B cell (primary cell): ENCODE data around the gene UQCR10. TPM values are rescaled to one million over a fixed set of nuclear protein-coding genes. Genes with fewer than 3 reads are reported as not detected.

Experiments
- ATAC-seq: fragments of 200-7000 bp; cut with Tn5 transposase; one replicate; pipeline ENCODE4 v1.10.0; 2021; ENCODE audit warnings: low read depth, mild to moderate bottlenecking, moderate number of reproducible peaks, moderate library complexity
- CTCF ChIA-PET: fragments of 350-600 bp; sonication (Branson Sonifier 250); formaldehyde crosslinking; loops from one replicate; lab custom pipeline; 2021; ENCODE audit warnings: antibody characterized with exemption, inconsistent platforms; lab: Charles Lee
- POLR2A ChIA-PET: fragments of 350-600 bp; sonication (Branson Sonifier 250); formaldehyde crosslinking; loops from one replicate; lab custom pipeline; 2021; ENCODE audit warnings: antibody characterized with exemption; lab: Charles Lee
- DNase-seq: peaks from one replicate; pipeline ENCODE4 v3.0.0; 2013
- H2AFZ ChIP-seq: 2 replicates; pipeline ENCODE4 v1.6.1; 2012; ENCODE audit warnings: mild to moderate bottlenecking, low read depth, low read length; ENCODE audit not compliant: insufficient read depth, poor library complexity, severe bottlenecking
- H3K27ac ChIP-seq, 2 donors: 1 replicate in 1 of 2; 2 replicates in 1 of 2; pipeline ENCODE4 v1.5.1; 2012 to 2013; ENCODE audit warnings: low read length in 2 of 2, mild to moderate bottlenecking in 2 of 2, moderate library complexity in 1 of 2
- H3K27me3 ChIP-seq, 4 experiments: fragments of 200-600 bp in 1 of 4; sonication (generic) in 1 of 4; replicated peaks in 1 of 4; 1 replicate in 2 of 4; 2 replicates in 2 of 4; pipeline versions ENCODE4 v1.6.1 to v1.7.0; 2013 to 2016; ENCODE audit warnings: low read length in 3 of 4, mild to moderate bottlenecking in 2 of 4, mixed read lengths in 1 of 4, moderate library complexity in 1 of 4; ENCODE audit not compliant: insufficient read depth in 4 of 4, control insufficient read depth in 3 of 4; ENCODE audit errors: control extremely low read depth in 1 of 4
- H3K36me3 ChIP-seq, 2 experiments: replicated peaks in 1 of 2; 1 replicate in 1 of 2; 2 replicates in 1 of 2; pipeline versions ENCODE4 v1.6.1 to v1.7.1; 2013; ENCODE audit warnings: low read length in 1 of 2; ENCODE audit not compliant: insufficient read depth in 2 of 2, control insufficient read depth in 1 of 2; ENCODE audit errors: control extremely low read depth in 1 of 2, extremely low read depth in 1 of 2
- H3K4me1 ChIP-seq, 2 donors: fragments of 200-600 bp in 1 of 2; sonication (generic) in 1 of 2; 1 replicate in 1 of 2; 2 replicates in 1 of 2; pipeline versions ENCODE4 v1.5.1 to v1.6.1; 2013 to 2017; ENCODE audit warnings: low read length in 2 of 2; ENCODE audit not compliant: control insufficient read depth in 2 of 2, insufficient read depth in 2 of 2
- H3K4me2 ChIP-seq: replicated peaks from 2 replicates; pipeline ENCODE3; 2012; ENCODE audit warnings: mild to moderate bottlenecking, low read depth, low read length; ENCODE audit not compliant: poor library complexity, severe bottlenecking
- H3K4me3 ChIP-seq, 5 experiments: fragments of 200-600 bp in 1 of 5; sonication (generic) in 1 of 5; 1 replicate in 3 of 5; 2 replicates in 2 of 5; pipeline versions ENCODE4 v1.5.1 to v1.7.0; 2011 to 2016; ENCODE audit warnings: low read length in 4 of 5, mild to moderate bottlenecking in 4 of 5, low read depth in 2 of 5, control low read depth in 1 of 5, moderate library complexity in 1 of 5; ENCODE audit not compliant: insufficient read depth in 1 of 5; ENCODE audit errors: control extremely low read depth in 1 of 5, extremely low read depth in 1 of 5
- H3K79me2 ChIP-seq: fragments of 200-600 bp; sonication (generic); one replicate; pipeline ENCODE4 v1.6.0; 2016; ENCODE audit warnings: low read length; ENCODE audit not compliant: control insufficient read depth, insufficient read depth
- H3K9ac ChIP-seq: fragments of 200-600 bp; sonication (generic); 2 replicates; pipeline ENCODE4 v1.6.1; 2017; ENCODE audit warnings: mild to moderate bottlenecking, low read length, moderate library complexity
- H3K9me3 ChIP-seq, 3 donors: one replicate each; pipeline versions ENCODE4 v1.6.1 to v1.7.1; 2013; ENCODE audit warnings: low read length in 2 of 3; ENCODE audit not compliant: control insufficient read depth in 2 of 3, insufficient read depth in 1 of 3; ENCODE audit errors: control extremely low read depth in 1 of 3
- H4K20me1 ChIP-seq: 2 replicates; pipeline ENCODE4 v1.6.0; 2012; ENCODE audit warnings: mild to moderate bottlenecking, low read length; ENCODE audit not compliant: insufficient read depth, control insufficient read depth, poor library complexity, severe bottlenecking
- H3K27ac Mint-ChIP-seq: one replicate; pipeline ENCODE4 v1.8.0; 2021; ENCODE audit warnings: mixed read lengths
- H3K27me3 Mint-ChIP-seq: one replicate; pipeline ENCODE4 v1.8.0; 2021; ENCODE audit warnings: mixed read lengths
- H3K4me1 Mint-ChIP-seq: one replicate; pipeline ENCODE4 v1.8.0; 2021; ENCODE audit warnings: mixed read lengths
- H3K4me3 Mint-ChIP-seq: one replicate; pipeline ENCODE4 v1.8.0; 2021; ENCODE audit warnings: mixed read lengths
- H3K9me3 Mint-ChIP-seq: one replicate; pipeline ENCODE4 v1.8.0; 2022; ENCODE audit warnings: mixed read lengths; ENCODE audit not compliant: insufficient read depth
- EZH2 ChIP-seq: IDR thresholded peaks from 2 replicates; pipeline ENCODE4 v1.6.1; 2012; ENCODE audit warnings: borderline replicate concordance, low read depth, mild to moderate bottlenecking, moderate library complexity, low read length; ENCODE audit not compliant: insufficient read depth, poor library complexity, severe bottlenecking
- WGBS: methylation state at CpG from one replicate; pipeline ENCODE4 v1.1.5; 2013; ENCODE audit warnings: missing lambda C conversion rate; ENCODE audit not compliant: insufficient coverage; 5-methylcytosine and 5-hydroxymethylcytosine counted together
- intact Hi-C: fragments of 100-400 bp; cut with micrococcal nuclease; formaldehyde crosslinking; loops from one replicate; pipeline ENCODE4 v1.10.0; 2022
- polyA plus RNA-seq: library from polyadenylated mRNA; depleted of rRNA; stranded (reverse); fragments of >200 nt; gene quantifications from 2 replicates; pipeline ENCODE4 v1.2.3, GENCODE V29; 2012
- total RNA-seq, 2 donors: library from RNA; stranded (reverse); fragments of 120-200 nt in 1 of 2; gene quantifications; 1 replicate in 1 of 2; 2 replicates in 1 of 2; pipeline versions ENCODE4 v1.2.3 to v1.2.4, GENCODE V29; 2013 to 2022
- TF ChIP-seq, protein P1 (sequence below): fragments of 200-600 bp; IDR thresholded peaks from one replicate; pipeline ENCODE4 v1.8.0; 2022; ENCODE audit warnings: antibody characterized with exemption, mild to moderate bottlenecking

UQCR10 gene
- total and polyA plus RNA-seq, 2 donors (not counting 1 experiment from before 2014, with no cell fraction given): 41.0 to 67.6 TPM

DNA sequence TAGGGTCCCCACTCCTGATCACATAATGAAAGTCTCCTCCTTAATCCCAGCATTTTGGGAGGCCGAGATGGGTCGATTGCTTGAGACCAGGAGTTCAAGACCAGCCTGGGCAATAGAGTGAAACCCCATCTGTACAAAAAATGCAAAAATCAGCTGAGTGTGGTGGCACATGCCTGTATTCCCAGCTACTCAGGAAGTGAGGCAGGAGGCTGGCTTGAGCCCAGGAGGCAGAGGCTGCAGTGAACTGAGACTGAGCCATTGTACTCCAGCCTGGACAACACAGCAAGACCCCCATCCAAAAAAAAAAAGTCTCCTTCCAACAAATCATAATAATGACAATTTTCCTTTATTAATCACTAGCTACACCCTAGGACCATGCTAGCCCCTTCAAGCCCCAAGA, 15.5 kb upstream of the UQCR10 start:
- no peak for ATAC-seq
- H3K27me3 ChIP-seq: no peaks in the 10 kb centered on the region
- POLR2A ChIA-PET: no interaction called here
- no peak for DNase-seq
- no peak overlapping the region for H3K27ac Mint-ChIP-seq
- no peaks in the 10 kb centered on the region for H3K27me3 Mint-ChIP-seq
- TF ChIP-seq, protein P1, sequence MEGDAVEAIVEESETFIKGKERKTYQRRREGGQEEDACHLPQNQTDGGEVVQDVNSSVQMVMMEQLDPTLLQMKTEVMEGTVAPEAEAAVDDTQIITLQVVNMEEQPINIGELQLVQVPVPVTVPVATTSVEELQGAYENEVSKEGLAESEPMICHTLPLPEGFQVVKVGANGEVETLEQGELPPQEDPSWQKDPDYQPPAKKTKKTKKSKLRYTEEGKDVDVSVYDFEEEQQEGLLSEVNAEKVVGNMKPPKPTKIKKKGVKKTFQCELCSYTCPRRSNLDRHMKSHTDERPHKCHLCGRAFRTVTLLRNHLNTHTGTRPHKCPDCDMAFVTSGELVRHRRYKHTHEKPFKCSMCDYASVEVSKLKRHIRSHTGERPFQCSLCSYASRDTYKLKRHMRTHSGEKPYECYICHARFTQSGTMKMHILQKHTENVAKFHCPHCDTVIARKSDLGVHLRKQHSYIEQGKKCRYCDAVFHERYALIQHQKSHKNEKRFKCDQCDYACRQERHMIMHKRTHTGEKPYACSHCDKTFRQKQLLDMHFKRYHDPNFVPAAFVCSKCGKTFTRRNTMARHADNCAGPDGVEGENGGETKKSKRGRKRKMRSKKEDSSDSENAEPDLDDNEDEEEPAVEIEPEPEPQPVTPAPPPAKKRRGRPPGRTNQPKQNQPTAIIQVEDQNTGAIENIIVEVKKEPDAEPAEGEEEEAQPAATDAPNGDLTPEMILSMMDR: no peak
- TF ChIP-seq EZH2: no peak
- no peak overlapping the region for H2AFZ ChIP-seq
- H3K9me3 ChIP-seq: no peaks in the 10 kb centered on the region
- H3K4me3 ChIP-seq: no peak overlapping the region
- H3K9me3 Mint-ChIP-seq: no peaks in the 10 kb centered on the region
- H3K36me3 ChIP-seq: peaks cover 0 to 22% of the 10 kb centered on the region in 2 experiments
- H3K4me2 ChIP-seq: no peak overlapping the region
- H3K4me3 Mint-ChIP-seq: no peak overlapping the region
- no peaks in the 10 kb centered on the region for H3K4me1 ChIP-seq
- peaks cover 12% of the 10 kb centered on the region for H4K20me1 ChIP-seq
- 100% methylated on average over 2 of the region's 2 CpGs for WGBS
- intact Hi-C loops: no loop called here
- no peak overlapping the region for H3K27ac ChIP-seq
- peaks cover 17% of the 10 kb centered on the region for H3K79me2 ChIP-seq
- no peak overlapping the region for H3K9ac ChIP-seq
- H3K4me1 Mint-ChIP-seq: peaks cover 6% of the 10 kb centered on the region
- CTCF ChIA-PET: no interaction called here

DNA sequence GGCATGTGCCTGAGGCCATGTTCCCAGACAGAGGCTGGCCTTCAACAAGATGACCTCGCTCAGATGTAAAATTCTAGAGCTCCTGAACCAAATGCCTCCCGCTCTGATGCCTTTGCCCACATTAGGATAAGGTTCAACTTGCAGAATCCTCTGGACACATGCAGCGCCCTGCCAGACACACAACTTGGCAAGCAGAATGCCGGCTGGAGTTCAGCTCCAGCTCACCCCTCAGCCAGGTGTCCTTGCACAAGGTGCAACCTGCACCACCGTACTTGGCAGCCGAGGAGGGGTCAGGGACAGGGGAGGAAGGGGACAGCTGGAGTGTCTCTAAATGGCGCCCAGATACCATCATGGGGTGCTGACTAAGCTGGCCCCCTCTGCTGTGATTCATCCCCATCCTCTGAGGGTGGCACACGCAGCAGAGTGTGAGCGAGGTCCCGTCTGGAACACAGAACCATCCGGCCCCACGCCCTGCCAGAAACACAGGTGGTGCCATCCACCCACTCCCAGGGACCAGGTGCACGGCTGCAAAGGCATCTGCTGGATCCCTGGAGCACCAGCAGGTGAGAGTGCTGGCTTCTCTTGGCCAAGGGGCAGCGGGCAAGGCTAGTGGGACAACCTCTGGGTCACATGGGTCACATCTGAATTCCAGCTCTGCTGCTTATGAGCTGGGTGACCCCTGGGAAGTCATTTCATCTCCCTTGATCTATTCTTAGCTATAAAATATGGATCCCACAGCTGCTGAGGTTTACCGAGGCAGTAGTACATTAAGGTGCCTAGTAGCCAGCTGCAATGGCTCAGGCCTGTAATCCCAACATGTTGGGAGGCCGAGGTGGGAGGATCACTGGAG, 13.1 kb upstream of the UQCR10 start:
- TF ChIP-seq, protein P1: no peak
- no peak for TF ChIP-seq EZH2
- no peaks in the 10 kb centered on the region for H3K27me3 Mint-ChIP-seq
- Histone ChIP-seq H3K36me3 (peaks cover 1 to 4% of the 10 kb centered on the region in 2 experiments), H3K27ac (no peak overlapping the region), H2AFZ (no peak overlapping the region), H3K9ac (no peak overlapping the region), H3K27me3 (no peaks in the 10 kb centered on the region), H3K79me2 (peaks cover 24% of the 10 kb centered on the region), H4K20me1 (peaks cover 12% of the 10 kb centered on the region), H3K4me2 (no peak overlapping the region), H3K4me1 (no peaks in the 10 kb centered on the region), H3K9me3 (no peaks in the 10 kb centered on the region), H3K4me3 (no peak overlapping the region)
- CTCF ChIA-PET: no interaction called here
- H3K4me3 Mint-ChIP-seq: no peak overlapping the region
- peaks cover 6% of the 10 kb centered on the region for H3K4me1 Mint-ChIP-seq
- H3K9me3 Mint-ChIP-seq: no peaks in the 10 kb centered on the region
- 90% methylated on average over 16 of the region's 16 CpGs for WGBS
- POLR2A ChIA-PET: no interaction called here
- ATAC-seq: no peak
- no peak overlapping the region for H3K27ac Mint-ChIP-seq
- intact Hi-C loops: no loop called here
- DNase-seq: no peak
